A549 (cell line): ENCODE results near the gene TMPRSS4.
"Not testable (repeated sequence)": the region's sequence is repeated elsewhere in the genome, so short reads cannot be mapped to it uniquely, and the experiment has no call there.

ENCODE experiments used
- CHD2 ChIP-seq: fragments of 150-350 bp; IDR thresholded peaks from 2 replicates; pipeline ENCODE4 v1.6.1; 2014; ENCODE audit warnings: low read length; ENCODE audit not compliant: partially characterized antibody
- EHF ChIP-seq: fragments of 250-450 bp; sonication (Bioruptor Pico); IDR thresholded peaks from 2 replicates; pipeline ENCODE4 v1.5.0; 2020; ENCODE audit warnings: mild to moderate bottlenecking
- MYC ChIP-seq: IDR thresholded peaks from 2 replicates; pipeline ENCODE4 v1.6.1; 2012; ENCODE audit warnings: mild to moderate bottlenecking, inconsistent platforms, low read length, improper control_type of control experiment, borderline replicate concordance
- NFE2L2 ChIP-seq: fragments of 150-350 bp; conservative IDR thresholded peaks from 2 replicates; pipeline ENCODE4 v1.6.1; 2014; ENCODE audit warnings: low read length
- POLR2A ChIP-seq: IDR thresholded peaks from 2 replicates; pipeline ENCODE4 v1.6.1; 2012; ENCODE audit warnings: mild to moderate bottlenecking, low read length
- SREBF2 ChIP-seq: fragments of 450-650 bp; IDR thresholded peaks from 2 replicates; pipeline ENCODE4 v1.6.1; 2014; ENCODE audit warnings: mild to moderate bottlenecking, moderate library complexity
- TF ChIP-seq, protein P1 (sequence below): fragments of >200 bp; sonication (Bioruptor Twin); formaldehyde crosslinking; IDR thresholded peaks from 3 replicates; pipeline ENCODE4 v1.5.1; 2016
- TF ChIP-seq, protein P2 (sequence below): fragments of 150-350 bp; IDR thresholded peaks from 2 replicates; pipeline ENCODE4 v1.6.1; 2014; ENCODE audit warnings: low read depth, mild to moderate bottlenecking, low read length
- TF ChIP-seq, protein P3 (sequence below): fragments of 450-650 bp; IDR thresholded peaks from 2 replicates; pipeline ENCODE4 v1.6.1; 2014; ENCODE audit warnings: antibody characterized with exemption

DNA sequence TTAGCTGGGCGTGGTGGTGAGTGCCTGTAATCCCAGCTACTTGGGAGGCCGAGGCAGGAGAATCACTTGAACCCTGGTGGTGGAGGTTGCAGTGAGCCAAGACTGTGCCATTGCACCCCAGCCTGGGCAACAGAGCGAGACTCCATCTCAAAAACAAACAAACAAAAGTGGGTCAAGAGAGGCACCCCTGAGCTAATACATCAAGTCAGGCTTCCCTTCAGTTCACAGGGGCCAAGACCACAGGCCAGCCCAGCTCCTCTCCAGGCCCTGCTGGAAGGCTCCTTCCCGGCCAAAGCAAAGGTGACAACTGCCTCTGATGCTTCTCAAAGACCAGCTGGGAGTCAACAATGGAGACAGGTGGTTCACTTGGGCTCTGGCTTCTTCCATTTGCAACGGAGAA, 14.7 kb upstream of the TMPRSS4 start:
- TF ChIP-seq, protein P1, sequence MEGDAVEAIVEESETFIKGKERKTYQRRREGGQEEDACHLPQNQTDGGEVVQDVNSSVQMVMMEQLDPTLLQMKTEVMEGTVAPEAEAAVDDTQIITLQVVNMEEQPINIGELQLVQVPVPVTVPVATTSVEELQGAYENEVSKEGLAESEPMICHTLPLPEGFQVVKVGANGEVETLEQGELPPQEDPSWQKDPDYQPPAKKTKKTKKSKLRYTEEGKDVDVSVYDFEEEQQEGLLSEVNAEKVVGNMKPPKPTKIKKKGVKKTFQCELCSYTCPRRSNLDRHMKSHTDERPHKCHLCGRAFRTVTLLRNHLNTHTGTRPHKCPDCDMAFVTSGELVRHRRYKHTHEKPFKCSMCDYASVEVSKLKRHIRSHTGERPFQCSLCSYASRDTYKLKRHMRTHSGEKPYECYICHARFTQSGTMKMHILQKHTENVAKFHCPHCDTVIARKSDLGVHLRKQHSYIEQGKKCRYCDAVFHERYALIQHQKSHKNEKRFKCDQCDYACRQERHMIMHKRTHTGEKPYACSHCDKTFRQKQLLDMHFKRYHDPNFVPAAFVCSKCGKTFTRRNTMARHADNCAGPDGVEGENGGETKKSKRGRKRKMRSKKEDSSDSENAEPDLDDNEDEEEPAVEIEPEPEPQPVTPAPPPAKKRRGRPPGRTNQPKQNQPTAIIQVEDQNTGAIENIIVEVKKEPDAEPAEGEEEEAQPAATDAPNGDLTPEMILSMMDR: not testable (repeated sequence)
- TF ChIP-seq, protein P2, sequence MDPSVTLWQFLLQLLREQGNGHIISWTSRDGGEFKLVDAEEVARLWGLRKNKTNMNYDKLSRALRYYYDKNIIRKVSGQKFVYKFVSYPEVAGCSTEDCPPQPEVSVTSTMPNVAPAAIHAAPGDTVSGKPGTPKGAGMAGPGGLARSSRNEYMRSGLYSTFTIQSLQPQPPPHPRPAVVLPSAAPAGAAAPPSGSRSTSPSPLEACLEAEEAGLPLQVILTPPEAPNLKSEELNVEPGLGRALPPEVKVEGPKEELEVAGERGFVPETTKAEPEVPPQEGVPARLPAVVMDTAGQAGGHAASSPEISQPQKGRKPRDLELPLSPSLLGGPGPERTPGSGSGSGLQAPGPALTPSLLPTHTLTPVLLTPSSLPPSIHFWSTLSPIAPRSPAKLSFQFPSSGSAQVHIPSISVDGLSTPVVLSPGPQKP: not testable (repeated sequence)
- TF ChIP-seq SREBF2; POLR2A; CHD2; MYC; EHF (CRISPR knock-in tag); NFE2L2: not testable (repeated sequence)
- TF ChIP-seq, protein P3, sequence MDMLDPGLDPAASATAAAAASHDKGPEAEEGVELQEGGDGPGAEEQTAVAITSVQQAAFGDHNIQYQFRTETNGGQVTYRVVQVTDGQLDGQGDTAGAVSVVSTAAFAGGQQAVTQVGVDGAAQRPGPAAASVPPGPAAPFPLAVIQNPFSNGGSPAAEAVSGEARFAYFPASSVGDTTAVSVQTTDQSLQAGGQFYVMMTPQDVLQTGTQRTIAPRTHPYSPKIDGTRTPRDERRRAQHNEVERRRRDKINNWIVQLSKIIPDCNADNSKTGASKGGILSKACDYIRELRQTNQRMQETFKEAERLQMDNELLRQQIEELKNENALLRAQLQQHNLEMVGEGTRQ: not testable (repeated sequence)
